ENCODE data around the gene C1orf210.

DNA sequence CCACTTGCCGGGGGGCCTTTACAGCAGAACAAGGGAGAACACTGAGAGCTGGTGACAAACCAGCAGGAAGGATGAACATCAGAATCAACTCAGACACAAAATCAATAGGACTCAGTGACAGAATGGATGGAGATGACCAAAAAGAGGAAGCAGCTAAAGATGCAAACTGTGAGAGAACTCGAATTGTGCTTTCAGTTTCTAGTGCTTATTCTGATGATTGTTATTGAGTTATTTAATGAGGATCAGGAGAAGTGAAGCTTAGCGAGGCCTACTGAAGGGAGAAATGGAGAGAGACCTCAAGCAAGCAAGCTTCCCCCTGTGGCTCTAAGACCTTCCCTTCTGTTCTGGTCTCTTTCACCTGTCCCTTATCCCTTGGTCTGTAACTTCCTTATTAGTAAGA lies 45.9 kb downstream of the C1orf210 start:
- TF ChIP-seq, protein P1, sequence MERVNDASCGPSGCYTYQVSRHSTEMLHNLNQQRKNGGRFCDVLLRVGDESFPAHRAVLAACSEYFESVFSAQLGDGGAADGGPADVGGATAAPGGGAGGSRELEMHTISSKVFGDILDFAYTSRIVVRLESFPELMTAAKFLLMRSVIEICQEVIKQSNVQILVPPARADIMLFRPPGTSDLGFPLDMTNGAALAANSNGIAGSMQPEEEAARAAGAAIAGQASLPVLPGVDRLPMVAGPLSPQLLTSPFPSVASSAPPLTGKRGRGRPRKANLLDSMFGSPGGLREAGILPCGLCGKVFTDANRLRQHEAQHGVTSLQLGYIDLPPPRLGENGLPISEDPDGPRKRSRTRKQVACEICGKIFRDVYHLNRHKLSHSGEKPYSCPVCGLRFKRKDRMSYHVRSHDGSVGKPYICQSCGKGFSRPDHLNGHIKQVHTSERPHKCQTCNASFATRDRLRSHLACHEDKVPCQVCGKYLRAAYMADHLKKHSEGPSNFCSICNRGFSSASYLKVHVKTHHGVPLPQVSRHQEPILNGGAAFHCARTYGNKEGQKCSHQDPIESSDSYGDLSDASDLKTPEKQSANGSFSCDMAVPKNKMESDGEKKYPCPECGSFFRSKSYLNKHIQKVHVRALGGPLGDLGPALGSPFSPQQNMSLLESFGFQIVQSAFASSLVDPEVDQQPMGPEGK (CRISPR knock-in tag; IDR thresholded peaks at IDR 0.05; ENCODE audit: borderline replicate concordance): no peak
- no peak for TF ChIP-seq ARNTL (CRISPR knock-in tag; IDR thresholded peaks at IDR 0.05; ENCODE audit: borderline replicate concordance, low read depth)
- TF ChIP-seq PPARA (CRISPR knock-in tag; IDR thresholded peaks at IDR 0.05; ENCODE audit: borderline replicate concordance): no peak
- TF ChIP-seq BACH2 (CRISPR knock-in tag; IDR thresholded peaks at IDR 0.05; ENCODE audit: borderline replicate concordance): no peak
- no peak for TF ChIP-seq ZFP3 (CRISPR knock-in tag; IDR thresholded peaks at IDR 0.05)
- TF ChIP-seq, protein P2, sequence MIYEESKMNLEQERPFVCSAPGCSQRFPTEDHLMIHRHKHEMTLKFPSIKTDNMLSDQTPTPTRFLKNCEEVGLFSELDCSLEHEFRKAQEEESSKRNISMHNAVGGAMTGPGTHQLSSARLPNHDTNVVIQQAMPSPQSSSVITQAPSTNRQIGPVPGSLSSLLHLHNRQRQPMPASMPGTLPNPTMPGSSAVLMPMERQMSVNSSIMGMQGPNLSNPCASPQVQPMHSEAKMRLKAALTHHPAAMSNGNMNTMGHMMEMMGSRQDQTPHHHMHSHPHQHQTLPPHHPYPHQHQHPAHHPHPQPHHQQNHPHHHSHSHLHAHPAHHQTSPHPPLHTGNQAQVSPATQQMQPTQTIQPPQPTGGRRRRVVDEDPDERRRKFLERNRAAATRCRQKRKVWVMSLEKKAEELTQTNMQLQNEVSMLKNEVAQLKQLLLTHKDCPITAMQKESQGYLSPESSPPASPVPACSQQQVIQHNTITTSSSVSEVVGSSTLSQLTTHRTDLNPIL (CRISPR knock-in tag; IDR thresholded peaks at IDR 0.05; ENCODE audit: low read depth): no peak
- TF ChIP-seq, protein P3, sequence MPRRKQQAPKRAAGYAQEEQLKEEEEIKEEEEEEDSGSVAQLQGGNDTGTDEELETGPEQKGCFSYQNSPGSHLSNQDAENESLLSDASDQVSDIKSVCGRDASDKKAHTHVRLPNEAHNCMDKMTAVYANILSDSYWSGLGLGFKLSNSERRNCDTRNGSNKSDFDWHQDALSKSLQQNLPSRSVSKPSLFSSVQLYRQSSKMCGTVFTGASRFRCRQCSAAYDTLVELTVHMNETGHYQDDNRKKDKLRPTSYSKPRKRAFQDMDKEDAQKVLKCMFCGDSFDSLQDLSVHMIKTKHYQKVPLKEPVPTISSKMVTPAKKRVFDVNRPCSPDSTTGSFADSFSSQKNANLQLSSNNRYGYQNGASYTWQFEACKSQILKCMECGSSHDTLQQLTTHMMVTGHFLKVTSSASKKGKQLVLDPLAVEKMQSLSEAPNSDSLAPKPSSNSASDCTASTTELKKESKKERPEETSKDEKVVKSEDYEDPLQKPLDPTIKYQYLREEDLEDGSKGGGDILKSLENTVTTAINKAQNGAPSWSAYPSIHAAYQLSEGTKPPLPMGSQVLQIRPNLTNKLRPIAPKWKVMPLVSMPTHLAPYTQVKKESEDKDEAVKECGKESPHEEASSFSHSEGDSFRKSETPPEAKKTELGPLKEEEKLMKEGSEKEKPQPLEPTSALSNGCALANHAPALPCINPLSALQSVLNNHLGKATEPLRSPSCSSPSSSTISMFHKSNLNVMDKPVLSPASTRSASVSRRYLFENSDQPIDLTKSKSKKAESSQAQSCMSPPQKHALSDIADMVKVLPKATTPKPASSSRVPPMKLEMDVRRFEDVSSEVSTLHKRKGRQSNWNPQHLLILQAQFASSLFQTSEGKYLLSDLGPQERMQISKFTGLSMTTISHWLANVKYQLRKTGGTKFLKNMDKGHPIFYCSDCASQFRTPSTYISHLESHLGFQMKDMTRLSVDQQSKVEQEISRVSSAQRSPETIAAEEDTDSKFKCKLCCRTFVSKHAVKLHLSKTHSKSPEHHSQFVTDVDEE (CRISPR knock-in tag; IDR thresholded peaks at IDR 0.05): no peak
- no peak for TF ChIP-seq ZNF70 (CRISPR knock-in tag; IDR thresholded peaks at IDR 0.05)
- TF ChIP-seq RARB (CRISPR knock-in tag; IDR thresholded peaks at IDR 0.05): no peak
- no peak for TF ChIP-seq ZNF565 (CRISPR knock-in tag; conservative IDR thresholded peaks at IDR 0.05; ENCODE audit: low read depth)
